HT1080 (cell line): ENCODE measurements around the gene IWS1. TPM values are rescaled to one million over a fixed set of nuclear protein-coding genes. Genes with fewer than 3 reads are reported as not detected.
"Not testable (repeated sequence)": the region's sequence is repeated elsewhere in the genome, so short reads cannot be mapped to it uniquely, and the experiment has no call there.

Experiments used
- DNase-seq: peaks from one replicate; pipeline ENCODE4 v3.0.0-alpha.2; 2015; ENCODE audit warnings: low read depth
- total RNA-seq: library from RNA; depleted of rRNA; stranded (reverse); fragments of >200 nt; shearing (Covaris generic); gene quantifications from 2 replicates; pipeline ENCODE4 v1.2.3, GENCODE V29; 2014

Gene IWS1
- total RNA-seq, 1 experiment from 2014 or later = 39.5 TPM

DNA sequence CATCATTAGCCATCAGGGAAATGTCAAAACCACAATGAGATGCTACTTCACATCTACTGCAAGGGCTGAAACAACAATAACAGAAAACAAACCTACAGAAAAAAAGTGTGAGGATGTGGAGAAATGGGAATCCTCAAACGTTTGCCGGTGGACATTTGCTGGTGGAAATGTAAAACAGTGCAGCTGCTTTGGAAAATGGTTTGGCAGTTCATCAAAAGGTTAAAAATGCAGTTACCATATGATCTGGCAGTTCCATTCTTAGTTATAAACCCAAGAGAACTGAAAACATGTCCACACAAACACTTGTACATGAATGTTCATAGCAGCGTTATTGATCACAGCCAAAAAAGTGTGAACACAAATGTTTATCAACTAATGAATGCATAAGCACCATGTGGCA, 63.8 kb downstream of the IWS1 start:
- DNase-seq = no peak

- DNase-seq = no peak
Observed at GRCh38 chr2:127456960-127457359, 69.3 kb downstream of the IWS1 start.

DNA sequence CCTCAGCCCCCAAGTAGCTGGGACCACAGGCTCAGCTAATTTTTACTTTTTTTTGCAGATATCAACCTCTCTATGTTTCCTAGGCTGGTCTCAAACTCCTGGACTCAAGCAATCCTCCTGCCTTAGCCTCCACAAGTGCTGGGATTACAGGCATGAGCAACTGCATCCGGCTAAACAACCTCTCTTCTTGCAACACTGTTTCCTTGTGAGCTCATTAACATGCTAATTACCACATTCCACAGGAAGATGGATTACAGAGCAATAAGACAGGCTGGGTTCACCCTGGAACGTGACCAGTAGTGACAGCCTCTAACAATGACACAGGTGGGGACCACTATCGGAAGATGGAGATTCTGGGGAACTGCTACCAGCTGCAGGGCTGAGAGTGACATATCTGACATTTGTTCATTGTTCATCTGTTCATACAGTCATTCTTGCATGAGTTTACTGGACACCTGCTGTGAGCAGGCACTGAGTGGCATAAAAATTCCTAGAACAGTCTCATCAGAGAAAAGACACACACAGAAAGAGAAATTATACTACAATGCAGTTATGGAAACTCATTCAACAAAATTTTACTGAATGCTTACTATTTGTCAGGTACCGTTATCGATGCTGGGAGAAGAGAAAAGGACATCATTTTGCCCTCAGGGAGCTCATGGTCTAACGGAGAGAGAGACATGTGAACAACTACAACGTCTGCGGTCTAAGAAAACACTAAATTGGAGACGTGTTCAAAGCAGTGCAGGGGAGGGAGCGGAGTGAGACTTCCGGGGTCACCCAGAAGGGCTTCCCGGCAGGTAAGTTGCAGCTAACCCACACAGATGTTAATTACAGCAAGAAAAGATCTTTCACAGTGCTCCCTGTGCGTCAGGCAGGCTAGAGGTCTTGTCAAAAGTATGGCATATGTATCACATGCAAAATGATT, 70.5 kb downstream of the IWS1 start:
- no peak for DNase-seq

- no peak for DNase-seq
Observed at GRCh38 chr2:127454595-127455565, 71.4 kb downstream of the IWS1 start.

DNA sequence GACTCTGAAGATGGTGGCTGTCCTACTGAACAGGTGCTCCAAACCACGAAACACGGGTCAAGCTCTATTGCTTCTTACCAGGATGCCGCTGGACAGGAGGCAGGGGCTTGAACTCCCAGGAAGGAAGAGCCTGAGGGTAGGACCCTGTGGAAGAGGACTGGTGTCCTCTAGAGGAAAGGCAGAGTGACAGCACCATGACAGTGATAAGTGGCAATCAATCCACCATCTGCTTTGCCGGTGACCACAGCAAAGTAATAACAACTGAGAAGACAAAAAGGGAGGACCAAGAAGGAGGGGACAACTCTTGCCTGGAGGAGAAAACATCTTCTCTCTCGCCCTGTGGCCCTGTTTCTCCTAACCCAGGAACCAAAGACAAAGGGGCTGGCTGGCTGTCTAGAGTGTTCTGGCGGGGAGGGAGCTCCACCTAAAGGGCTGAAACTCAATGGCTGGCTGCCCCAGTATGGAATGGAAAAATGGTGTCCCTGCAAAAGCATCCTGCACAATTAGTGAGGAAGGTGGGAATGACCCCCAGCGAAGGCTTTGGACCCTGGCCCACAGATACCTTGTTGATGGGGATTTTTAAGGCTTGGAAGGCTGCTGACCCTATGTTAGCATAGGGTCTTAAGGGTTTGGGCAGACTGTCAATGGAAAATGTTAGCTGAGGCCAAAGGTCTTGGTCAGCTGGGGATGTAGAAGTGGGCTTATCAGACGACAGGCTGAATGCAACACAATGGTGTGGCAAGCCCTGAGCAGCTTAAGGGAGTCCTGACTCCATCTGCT, 72.7 kb downstream of the IWS1 start:
- peak; percentile 29 for DNase-seq

DNA sequence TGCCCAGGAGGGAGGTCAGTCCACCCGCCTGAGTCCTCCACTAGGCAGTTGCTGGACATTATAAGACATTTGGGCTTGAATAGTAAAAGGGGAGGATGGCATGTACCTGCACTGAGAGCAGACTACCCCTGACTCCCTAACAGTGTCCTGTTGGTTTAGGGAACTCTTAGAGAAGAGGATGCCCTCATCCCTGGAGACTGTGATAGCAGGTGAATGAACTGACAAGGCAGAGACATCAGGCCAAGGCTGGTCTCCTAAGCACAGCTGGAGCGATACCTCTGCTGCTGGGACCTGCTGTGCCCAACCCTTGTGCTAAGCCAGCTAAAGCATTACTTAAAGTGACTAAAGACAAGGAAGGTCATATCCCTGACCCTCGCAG, 73.3 kb downstream of the IWS1 start:
- no peak for DNase-seq

- DNase-seq = not testable (repeated sequence)
Observed at GRCh38 chr2:127452423-127452822, 73.9 kb downstream of the IWS1 start.

GRCh38 chr2:127451981-127452380, 74.3 kb downstream of the IWS1 start:
- no peak for DNase-seq

DNA sequence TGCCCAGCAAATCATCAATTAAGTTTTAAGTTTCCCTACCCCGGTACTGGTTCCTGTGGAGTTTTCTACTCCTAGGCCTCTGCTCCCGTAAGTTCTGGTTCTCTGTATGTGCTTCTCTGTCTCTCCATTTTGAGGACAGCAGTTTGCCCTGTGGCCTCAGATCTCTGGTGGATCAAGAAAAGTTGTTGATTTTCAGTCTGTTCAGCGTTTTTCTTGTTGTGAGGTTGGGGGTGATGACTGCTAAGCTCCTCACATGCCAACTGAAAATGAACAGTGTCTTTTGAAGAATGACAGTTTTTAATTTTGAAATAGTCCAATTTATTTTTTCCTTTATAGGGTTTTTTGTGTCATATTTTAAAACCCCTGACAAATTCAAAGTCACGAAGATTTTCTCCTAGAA, 76.4 kb downstream of the IWS1 start:
- no peak for DNase-seq

- no peak for DNase-seq
Observed at GRCh38 chr2:127449414-127449813, 76.9 kb downstream of the IWS1 start.

DNA sequence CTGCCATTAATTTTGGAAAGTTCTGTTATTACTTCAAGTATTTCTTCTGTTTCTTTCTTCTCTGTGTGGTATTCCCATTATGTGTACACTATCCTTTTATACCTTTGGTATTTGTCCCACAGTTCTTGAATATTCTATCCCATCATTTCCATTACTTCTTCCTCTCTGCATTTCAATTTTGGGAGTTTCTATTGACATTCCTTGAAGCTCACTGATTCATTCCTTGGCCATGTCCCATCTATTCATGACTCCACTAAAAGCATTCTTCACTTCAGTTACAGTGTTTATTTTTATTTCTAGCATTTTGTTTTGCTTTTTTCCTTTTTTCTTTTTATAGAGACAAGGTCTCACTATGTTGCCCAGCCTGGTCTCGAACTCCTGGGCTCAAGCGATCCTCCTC, 77.8 kb downstream of the IWS1 start:
- no peak for DNase-seq

GRCh38 chr2:127439343-127439742, 86.9 kb downstream of the IWS1 start:
- DNase-seq = no peak

GRCh38 chr2:127437781-127438726, 88.2 kb downstream of the IWS1 start:
- DNase-seq = no peak

GRCh38 chr2:127437056-127437455, 89.2 kb downstream of the IWS1 start:
- DNase-seq = no peak

- no peak for DNase-seq
Observed at GRCh38 chr2:127434515-127434914, 91.8 kb downstream of the IWS1 start.

GRCh38 chr2:127431408-127432023, 94.8 kb downstream of the IWS1 start:
- DNase-seq = no peak
